Spleen (tissue), 11 donors: ENCODE data around the gene TMEM86A. TPM values are rescaled to one million over a fixed set of nuclear protein-coding genes. Genes with fewer than 3 reads are reported as not detected.

Experiments used
- DNase-seq: peaks from one replicate; pipeline ENCODE4 v3.0.0-alpha.2; 2020
- H3K27ac ChIP-seq, 8 donors: fragments of 200-600 bp; sonication (generic) in 7 of 8; 1 replicate in 4 of 8; 2 replicates in 4 of 8; pipeline versions ENCODE4 v1.5.0 to v1.8.0; 2016 to 2021; ENCODE audit warnings: inconsistent platforms in 4 of 8, mild to moderate bottlenecking in 4 of 8, moderate library complexity in 1 of 8
- H3K27me3 ChIP-seq, 7 donors: fragments of 200-600 bp; sonication (generic) in 6 of 7; replicated peaks in 1 of 7; 1 replicate in 4 of 7; 2 replicates in 3 of 7; pipeline versions ENCODE4 v1.5.0 to v1.8.0; 2016 to 2021; ENCODE audit warnings: inconsistent platforms in 3 of 7, mild to moderate bottlenecking in 1 of 7
- H3K36me3 ChIP-seq, 6 donors: fragments of 200-600 bp; sonication (generic) in 5 of 6; 1 replicate in 4 of 6; 2 replicates in 2 of 6; pipeline versions ENCODE4 v1.5.0 to v1.8.0; 2016 to 2021; ENCODE audit warnings: inconsistent platforms in 2 of 6
- H3K4me1 ChIP-seq, 6 donors: fragments of 200-600 bp; sonication (generic) in 5 of 6; 1 replicate in 3 of 6; 2 replicates in 3 of 6; pipeline versions ENCODE4 v1.5.0 to v1.8.0; 2016 to 2021; ENCODE audit warnings: inconsistent platforms in 3 of 6
- H3K4me3 ChIP-seq, 8 donors: fragments of 200-600 bp; sonication (generic) in 7 of 8; 1 replicate in 4 of 8; 2 replicates in 4 of 8; pipeline versions ENCODE4 v1.5.0 to v1.8.0; 2016 to 2021; ENCODE audit warnings: inconsistent platforms in 4 of 8, mild to moderate bottlenecking in 4 of 8, moderate library complexity in 2 of 8
- H3K9me3 ChIP-seq, 8 donors: fragments of 200-600 bp; sonication (generic) in 7 of 8; 1 replicate in 4 of 8; 2 replicates in 4 of 8; pipeline versions ENCODE4 v1.5.0 to v1.8.0; 2016 to 2021; ENCODE audit warnings: inconsistent platforms in 4 of 8
- POLR2A ChIP-seq, 3 donors: fragments of 450-650 bp; IDR thresholded peaks; one replicate each; pipeline ENCODE4 v1.5.1; 2017; ENCODE audit warnings: antibody characterized with exemption in 3 of 3, mild to moderate bottlenecking in 1 of 3
- POLR2AphosphoS5 ChIP-seq, 3 donors: sonication (generic); formaldehyde crosslinking; IDR thresholded peaks; one replicate each; pipeline ENCODE4 v1.5.1; 2017; ENCODE audit warnings: antibody characterized with exemption in 3 of 3
- WGBS, 5 donors: extraction: QIAGEN DNeasy Blood & Tissue Kit in 3 of 5; methylation state at CpG; one replicate each; pipeline versions ENCODE4 v1.1.5 to v1.1.7; 2013 to 2018; 5-methylcytosine and 5-hydroxymethylcytosine counted together
- intact Hi-C: fragments of 100-400 bp; cut with DNase I; formaldehyde crosslinking; loops from one replicate; pipeline ENCODE4 v1.15.0; 2023; ENCODE audit warnings: low total_unique reads
- polyA plus RNA-seq, 3 donors: library from polyadenylated mRNA; stranded (reverse); fragments of 200-250 nt; gene quantifications; one replicate each; pipeline ENCODE4 v1.2.1, GENCODE V29; 2013
- total RNA-seq, 7 donors: library from RNA; depleted of rRNA in 3 of 7; stranded (reverse); fragments of >200 nt in 3 of 7; fragmentation: NEBNext Ultra II Directional in 4 of 7; extraction: Animal tissue kit (Norgen Biotek cat#: 25700) in 4 of 7; gene quantifications; one replicate each; pipeline versions ENCODE4 v1.1.0 to v1.2.1, GENCODE V29; 2016 to 2021
- TF ChIP-seq, protein P1 (sequence below), 11 experiments: fragments of 200-600 bp in 7 of 11; fragments of 450-650 bp in 4 of 11; sonication (generic) in 4 of 11; IDR thresholded peaks in 8 of 11; conservative IDR thresholded peaks in 3 of 11; 1 replicate in 7 of 11; 2 replicates in 4 of 11; pipeline versions ENCODE4 v1.4.0 to v1.8.0; 2016 to 2021; ENCODE audit warnings: antibody characterized with exemption in 11 of 11, inconsistent platforms in 4 of 11, mild to moderate bottlenecking in 1 of 11
- donor health status: healthy with polysubstance abuse.
- donor health status: DM: no; HTN: no; CAD: no; lungs with moderate emphysema.
- donor health status: DM: no; HTN: no; CAD: no.
- donor health status: Bipolar disorder and iron deficiency.
- donor health status: healthy.
- donor health status: DM: no; HTN: no; CAD: no.
- donor health status: DM: yes; HTN: yes; CAD: no.

TMEM86A gene
- total and polyA plus RNA-seq, 10 donors, result 0.98 to 25.0 (median 9.9) TPM

DNA sequence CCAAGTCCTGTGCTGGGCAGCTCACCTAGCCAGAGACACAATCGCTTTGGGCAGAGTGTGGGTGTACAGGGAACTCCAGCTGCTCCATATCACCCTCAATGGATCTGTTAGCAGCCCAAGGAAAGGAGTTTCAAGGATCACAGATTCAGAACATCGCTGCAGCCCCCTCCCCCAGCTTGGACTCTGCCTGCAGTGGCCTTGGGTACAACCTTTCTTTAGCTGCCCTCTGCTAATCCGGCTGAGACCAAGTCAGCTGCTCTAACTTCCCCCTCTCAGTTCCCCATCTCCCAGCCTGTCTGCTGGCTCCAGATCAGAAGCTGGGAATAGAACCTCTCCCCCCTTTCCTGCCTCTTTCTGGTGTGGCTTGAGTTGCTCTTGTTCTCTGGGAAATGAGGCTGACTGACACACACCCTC lies 1.3 kb downstream of the TMEM86A start:
- peaks cover 4 to 33% (median 23%) of the 10 kb centered on the region in 6 donors for H3K4me1 ChIP-seq
- intact Hi-C loops, result loop anchor here (10.0 kb wide), 1 partner anchor 65 kb away; the partner anchor contains the start of gene SPTY2D1
- H3K36me3 ChIP-seq, result peaks cover 0 to 20% (median 0%) of the 10 kb centered on the region in 6 donors
- 23 to 63% (median 55%) methylated on average over 3 of the region's 3 CpGs for WGBS, 5 donors
- peaks cover 0 to 12% (median 0%) of the 10 kb centered on the region in 7 donors for H3K27me3 ChIP-seq
- H3K4me3 ChIP-seq, result peak overlapping the region; percentile 70 to 91 (median 87)
- no peaks in the 10 kb centered on the region for H3K9me3 ChIP-seq
- TF ChIP-seq POLR2AphosphoS5 (IDR thresholded peaks at IDR 0.05) (no peak), POLR2A (IDR thresholded peaks at IDR 0.05) (no peak)
- TF ChIP-seq, protein P1, sequence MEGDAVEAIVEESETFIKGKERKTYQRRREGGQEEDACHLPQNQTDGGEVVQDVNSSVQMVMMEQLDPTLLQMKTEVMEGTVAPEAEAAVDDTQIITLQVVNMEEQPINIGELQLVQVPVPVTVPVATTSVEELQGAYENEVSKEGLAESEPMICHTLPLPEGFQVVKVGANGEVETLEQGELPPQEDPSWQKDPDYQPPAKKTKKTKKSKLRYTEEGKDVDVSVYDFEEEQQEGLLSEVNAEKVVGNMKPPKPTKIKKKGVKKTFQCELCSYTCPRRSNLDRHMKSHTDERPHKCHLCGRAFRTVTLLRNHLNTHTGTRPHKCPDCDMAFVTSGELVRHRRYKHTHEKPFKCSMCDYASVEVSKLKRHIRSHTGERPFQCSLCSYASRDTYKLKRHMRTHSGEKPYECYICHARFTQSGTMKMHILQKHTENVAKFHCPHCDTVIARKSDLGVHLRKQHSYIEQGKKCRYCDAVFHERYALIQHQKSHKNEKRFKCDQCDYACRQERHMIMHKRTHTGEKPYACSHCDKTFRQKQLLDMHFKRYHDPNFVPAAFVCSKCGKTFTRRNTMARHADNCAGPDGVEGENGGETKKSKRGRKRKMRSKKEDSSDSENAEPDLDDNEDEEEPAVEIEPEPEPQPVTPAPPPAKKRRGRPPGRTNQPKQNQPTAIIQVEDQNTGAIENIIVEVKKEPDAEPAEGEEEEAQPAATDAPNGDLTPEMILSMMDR (IDR thresholded peaks at IDR 0.05 in 8 of 11, conservative IDR thresholded peaks at IDR 0.05 in 3 of 11), result no peak
- peak overlapping the region in 5 of 8 donors; percentile 80 to 91 (median 86) for H3K27ac ChIP-seq
- DNase-seq, result no peak

GRCh38 chr11:18700375-18700774 lies 1.8 kb downstream of the TMEM86A start:
- H3K27me3 ChIP-seq, result peaks cover 0 to 12% (median 0%) of the 10 kb centered on the region in 7 donors
- no peaks in the 10 kb centered on the region for H3K9me3 ChIP-seq
- no peak for TF ChIP-seq POLR2AphosphoS5 (IDR thresholded peaks at IDR 0.05)
- no peak for TF ChIP-seq POLR2A (IDR thresholded peaks at IDR 0.05)
- TF ChIP-seq, protein P1 (IDR thresholded peaks at IDR 0.05 in 8 of 11, conservative IDR thresholded peaks at IDR 0.05 in 3 of 11), result no peak
- no peak for DNase-seq
- 50 to 62% (median 53%) methylated on average over 1 of the region's 1 CpG; no CpG with 5 or more reads in 1 of the 5 donors for WGBS, 5 donors
- intact Hi-C loops, result no loop called here
- peaks cover 0 to 20% (median 0%) of the 10 kb centered on the region in 6 donors for H3K36me3 ChIP-seq
- peaks cover 4 to 38% (median 27%) of the 10 kb centered on the region in 6 donors for H3K4me1 ChIP-seq
- peak overlapping the region in 4 of 8 donors; percentile 28 to 88 (median 82) for H3K27ac ChIP-seq
- peak overlapping the region in 2 of 8 donors; percentile 11 to 87 for H3K4me3 ChIP-seq

DNA sequence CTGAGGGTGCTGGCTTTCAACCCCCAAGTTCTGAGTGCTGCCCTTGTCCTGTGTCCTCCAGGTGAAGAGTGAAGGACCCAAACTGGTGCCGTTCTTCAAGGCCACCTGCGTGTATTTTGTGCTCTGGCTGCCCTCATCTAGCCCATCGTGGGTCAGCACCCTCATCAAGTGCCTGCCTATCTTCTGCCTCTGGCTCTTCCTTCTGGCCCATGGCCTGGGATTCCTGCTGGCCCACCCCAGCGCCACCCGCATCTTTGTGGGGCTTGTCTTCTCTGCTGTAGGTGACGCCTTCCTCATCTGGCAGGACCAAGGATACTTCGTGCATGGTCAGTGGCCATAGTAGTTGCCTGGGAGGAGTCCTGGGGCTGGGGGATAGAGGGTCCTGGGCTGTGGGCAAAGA lies 2.3 kb downstream of the TMEM86A start:
- no peak for DNase-seq
- intact Hi-C loops, result no loop called here
- Histone ChIP-seq H3K4me3 (peak overlapping the region in 1 of 8 donors; percentile 87), H3K27ac (no peak overlapping the region), H3K4me1 (peaks cover 4 to 43% (median 32%) of the 10 kb centered on the region in 6 donors), H3K9me3 (no peaks in the 10 kb centered on the region), H3K27me3 (peaks cover 0 to 17% (median 0%) of the 10 kb centered on the region in 7 donors), H3K36me3 (peaks cover 0 to 20% (median 0%) of the 10 kb centered on the region in 6 donors)
- TF ChIP-seq, protein P1 (IDR thresholded peaks at IDR 0.05 in 8 of 11, conservative IDR thresholded peaks at IDR 0.05 in 3 of 11), result no peak
- TF ChIP-seq POLR2A (IDR thresholded peaks at IDR 0.05), result no peak
- no peak for TF ChIP-seq POLR2AphosphoS5 (IDR thresholded peaks at IDR 0.05)
- WGBS, 5 donors, result 88 to 97% (median 92%) methylated on average over 5 to 7 of the region's 7 CpGs

DNA sequence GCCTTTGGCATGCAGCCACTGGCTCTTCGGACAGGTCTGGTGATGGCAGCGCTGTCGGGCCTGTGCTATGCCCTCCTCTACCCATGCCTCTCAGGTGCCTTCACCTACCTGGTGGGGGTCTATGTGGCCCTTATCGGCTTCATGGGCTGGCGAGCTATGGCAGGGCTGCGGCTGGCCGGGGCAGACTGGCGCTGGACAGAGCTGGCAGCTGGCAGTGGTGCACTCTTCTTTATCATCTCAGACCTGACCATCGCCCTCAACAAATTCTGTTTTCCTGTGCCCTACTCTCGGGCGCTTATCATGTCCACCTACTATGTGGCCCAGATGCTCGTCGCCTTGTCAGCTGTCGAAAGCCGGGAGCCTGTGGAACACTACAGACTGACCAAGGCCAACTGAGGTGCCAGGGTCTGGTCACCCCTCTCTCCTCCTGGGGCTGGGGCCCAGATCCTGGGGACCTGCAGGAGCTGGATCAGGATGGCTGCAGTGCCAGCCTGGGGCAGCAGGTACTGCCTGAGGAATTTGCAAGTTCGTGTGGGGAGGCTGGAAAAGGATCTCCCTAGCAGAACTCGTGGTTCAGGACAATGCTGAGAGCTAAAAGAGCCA lies 3.1 kb downstream of the TMEM86A start:
- 92 to 98% (median 95%) methylated on average over 16 to 17 of the region's 17 CpGs for WGBS, 5 donors
- DNase-seq, result no peak
- TF ChIP-seq, protein P1 (IDR thresholded peaks at IDR 0.05 in 8 of 11, conservative IDR thresholded peaks at IDR 0.05 in 3 of 11), result no peak
- peak in 1 of 3 donors; percentile 20 for TF ChIP-seq POLR2AphosphoS5 (IDR thresholded peaks at IDR 0.05)
- Histone ChIP-seq H3K27me3 (peaks cover 0 to 25% (median 0%) of the 10 kb centered on the region in 7 donors), H3K4me3 (no peak overlapping the region), H3K4me1 (peaks cover 4 to 52% (median 38%) of the 10 kb centered on the region in 6 donors), H3K9me3 (no peaks in the 10 kb centered on the region), H3K27ac (no peak overlapping the region), H3K36me3 (peaks cover 0 to 20% (median 0%) of the 10 kb centered on the region in 6 donors)
- intact Hi-C loops, result no loop called here
